ENCODE measurements around the gene ESRP2.
A peak's percentile ranks its signal among the peaks of the same experiment; 100 is the strongest.

The ESRP2 gene

DNA sequence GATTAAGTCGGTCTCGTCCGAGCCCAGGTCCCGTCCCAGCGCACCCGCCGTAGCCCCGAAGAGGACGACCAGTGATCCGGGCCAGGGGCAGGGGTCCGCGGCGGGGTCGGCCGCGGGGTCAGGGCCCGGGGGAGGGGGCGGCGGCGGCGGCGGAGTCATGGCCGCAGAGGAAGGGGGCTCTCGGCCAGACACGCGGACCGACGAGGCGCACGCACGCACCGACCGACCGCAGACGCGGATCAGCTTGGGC lies at the start of gene ESRP2:
ESRP2 (minus strand) TSS at position 241 of the 250 bp plus-strand sequence; CDS start at position 159, 82 bp downstream.
- DNase-seq, result no peak

DNA sequence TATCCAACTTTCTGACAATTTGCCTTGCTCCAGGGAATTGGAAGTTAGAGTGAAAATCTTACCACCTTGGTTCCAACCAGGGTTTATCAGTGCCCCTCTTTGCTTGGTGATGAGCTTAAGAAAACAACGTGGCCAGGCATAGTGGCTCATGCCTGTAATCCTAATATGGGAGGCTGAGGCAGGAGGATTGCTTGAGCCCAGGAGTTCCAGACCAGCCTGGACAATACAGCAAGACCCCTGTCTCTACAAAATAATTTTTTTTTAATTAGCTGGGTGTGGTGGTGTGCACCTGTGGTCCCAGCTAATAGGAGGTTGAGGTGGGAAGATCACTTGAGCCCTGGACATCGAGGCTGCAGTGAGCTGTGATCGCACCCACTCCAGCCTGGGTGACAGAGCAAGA lies 49.8 kb upstream of the ESRP2 start:
- no peak for DNase-seq

DNA sequence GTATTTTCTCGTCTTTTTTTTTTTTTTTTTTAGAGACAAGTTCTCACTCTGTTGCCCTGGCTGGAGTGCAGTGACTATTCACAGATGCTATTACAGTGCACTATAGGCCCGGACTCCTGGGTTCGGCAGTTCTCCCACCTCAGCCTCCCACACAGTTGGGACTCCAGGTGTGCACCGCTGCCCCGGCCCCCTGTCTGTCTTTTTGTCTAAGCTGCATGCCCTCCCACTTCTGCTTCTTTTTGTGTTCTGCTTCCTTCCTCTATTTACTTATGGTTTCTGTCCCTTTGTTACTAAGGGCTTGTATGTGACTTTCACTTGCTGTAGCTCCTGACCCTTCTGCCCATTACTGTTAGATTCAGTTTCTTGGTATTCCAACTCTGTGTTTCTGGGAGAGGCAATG lies 48.9 kb upstream of the ESRP2 start:
- no peak for DNase-seq

GRCh38 chr16:68283801-68284598 lies 48.1 kb upstream of the ESRP2 start:
- no peak for DNase-seq

DNA sequence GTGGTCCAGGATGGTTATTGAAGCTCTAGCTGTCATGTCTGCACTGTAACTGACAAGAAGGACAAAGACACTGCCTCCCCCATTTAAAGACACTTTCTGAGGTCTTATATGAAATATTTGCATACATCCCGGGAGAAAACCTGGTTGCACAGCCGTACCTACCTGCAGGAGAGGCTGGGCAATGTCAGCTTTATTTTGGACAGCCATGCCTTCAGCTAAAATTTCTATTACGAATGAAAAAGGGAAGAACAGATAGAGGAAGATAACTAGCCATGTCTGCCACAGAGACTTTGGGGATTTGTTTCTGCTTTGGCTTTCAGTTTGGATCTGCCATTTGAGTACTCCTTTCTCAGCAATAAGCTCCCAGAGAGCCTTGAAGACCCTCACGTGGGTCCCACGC lies 47.4 kb upstream of the ESRP2 start:
- DNase-seq, result no peak

DNA sequence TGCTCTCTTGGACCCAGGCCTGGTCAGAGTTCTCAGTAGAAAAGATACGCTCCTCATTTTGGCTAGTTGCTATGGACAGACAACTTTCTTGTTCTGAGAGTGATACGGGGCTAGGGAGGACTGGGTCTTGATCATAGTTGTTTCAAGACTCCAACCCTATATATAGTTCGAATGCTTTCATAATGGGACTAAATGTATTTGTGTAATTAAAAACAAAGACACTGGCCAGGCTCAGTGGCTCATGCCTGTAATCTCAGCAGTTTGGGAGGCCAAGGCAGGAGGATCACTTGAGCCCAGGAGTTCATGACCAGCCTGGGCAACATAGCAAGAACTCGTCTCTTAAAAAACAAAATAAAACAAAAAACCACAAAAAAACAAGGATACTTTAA lies 46.1 kb upstream of the ESRP2 start:
- DNase-seq, result no peak

GRCh38 chr16:68281368-68282063 lies 45.6 kb upstream of the ESRP2 start:
- DNase-seq, result no peak

- no peak for DNase-seq
Observed at GRCh38 chr16:68279726-68280558, 44.0 kb upstream of the ESRP2 start.

GRCh38 chr16:68276223-68276622 lies 40.3 kb upstream of the ESRP2 start:
- no peak for DNase-seq

GRCh38 chr16:68275611-68276191 lies 39.8 kb upstream of the ESRP2 start:
- DNase-seq, result peak; percentile 85

- no peak for DNase-seq
Observed at GRCh38 chr16:68274441-68274840, 38.5 kb upstream of the ESRP2 start.

GRCh38 chr16:68273896-68274295 lies 38.0 kb upstream of the ESRP2 start:
- DNase-seq, result no peak

GRCh38 chr16:68273459-68273858 lies 37.5 kb upstream of the ESRP2 start:
- DNase-seq, result no peak

- DNase-seq, result peak; percentile 86
Observed at GRCh38 chr16:68272507-68273209, 36.7 kb upstream of the ESRP2 start.

DNA sequence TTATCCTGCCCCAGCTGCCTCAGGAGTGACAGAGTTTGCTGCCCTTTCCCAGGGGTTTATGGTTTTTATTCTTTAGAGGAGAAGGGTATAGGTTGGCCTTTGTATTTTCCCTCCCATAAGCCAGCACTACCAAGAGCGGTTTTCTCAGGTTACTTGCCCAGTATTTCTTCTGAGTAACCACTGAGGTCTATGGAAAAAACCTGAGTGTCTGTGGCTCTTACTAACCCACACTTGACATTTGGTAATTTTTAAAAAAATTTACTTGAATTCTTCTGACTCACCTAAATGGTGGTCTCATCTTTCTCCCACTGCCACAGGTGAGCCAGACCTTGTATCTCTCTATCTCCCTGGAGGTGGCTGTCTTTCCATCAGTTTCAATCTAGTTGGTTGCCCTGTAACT lies 34.4 kb upstream of the ESRP2 start:
- no peak for DNase-seq

- DNase-seq, result no peak
Observed at GRCh38 chr16:68269793-68270192, 33.9 kb upstream of the ESRP2 start.

GRCh38 chr16:68267612-68268405 lies 31.9 kb upstream of the ESRP2 start:
- DNase-seq, result peak; percentile 93

DNA sequence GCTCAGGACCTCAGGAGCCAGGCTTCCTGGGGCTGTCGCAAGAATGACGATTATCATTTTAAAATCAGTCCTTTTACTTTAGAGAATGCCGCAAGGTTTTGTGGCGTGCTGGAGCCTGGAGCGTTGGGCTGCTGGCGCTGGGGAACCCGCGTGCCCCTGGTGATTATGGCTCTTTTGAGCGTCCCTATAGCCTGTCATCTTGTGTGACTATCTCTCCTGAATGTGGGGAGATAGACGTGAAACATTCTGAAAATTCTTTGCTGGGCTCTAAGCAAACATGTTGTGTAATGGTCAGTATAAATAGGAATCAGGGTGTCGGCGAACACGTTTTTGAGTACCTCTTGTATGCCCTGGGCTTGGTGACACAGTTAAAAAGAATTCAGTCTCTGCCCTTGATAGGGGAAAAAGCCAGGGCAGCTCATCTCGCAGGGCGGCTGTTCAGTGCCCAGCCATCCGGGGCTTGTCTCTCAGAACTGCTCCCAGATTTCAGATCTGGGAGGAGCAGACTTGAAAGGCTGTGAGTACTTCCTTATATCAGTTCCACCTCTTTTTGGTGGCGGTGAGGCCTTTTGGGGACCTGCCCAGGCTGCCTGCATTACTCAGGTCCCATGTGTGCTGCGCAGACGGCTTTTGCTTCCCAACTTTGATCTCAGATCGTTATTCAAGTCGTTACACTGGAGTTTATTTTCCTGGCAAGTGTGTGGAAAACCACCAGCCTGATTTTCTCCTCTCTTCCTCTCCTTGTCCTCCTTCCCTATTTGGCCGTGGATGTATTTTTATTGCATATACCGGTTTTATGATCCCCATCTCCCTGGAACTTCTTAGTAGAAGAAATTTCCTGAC lies 29.4 kb upstream of the ESRP2 start:
- peak; percentile 12 for DNase-seq

DNA sequence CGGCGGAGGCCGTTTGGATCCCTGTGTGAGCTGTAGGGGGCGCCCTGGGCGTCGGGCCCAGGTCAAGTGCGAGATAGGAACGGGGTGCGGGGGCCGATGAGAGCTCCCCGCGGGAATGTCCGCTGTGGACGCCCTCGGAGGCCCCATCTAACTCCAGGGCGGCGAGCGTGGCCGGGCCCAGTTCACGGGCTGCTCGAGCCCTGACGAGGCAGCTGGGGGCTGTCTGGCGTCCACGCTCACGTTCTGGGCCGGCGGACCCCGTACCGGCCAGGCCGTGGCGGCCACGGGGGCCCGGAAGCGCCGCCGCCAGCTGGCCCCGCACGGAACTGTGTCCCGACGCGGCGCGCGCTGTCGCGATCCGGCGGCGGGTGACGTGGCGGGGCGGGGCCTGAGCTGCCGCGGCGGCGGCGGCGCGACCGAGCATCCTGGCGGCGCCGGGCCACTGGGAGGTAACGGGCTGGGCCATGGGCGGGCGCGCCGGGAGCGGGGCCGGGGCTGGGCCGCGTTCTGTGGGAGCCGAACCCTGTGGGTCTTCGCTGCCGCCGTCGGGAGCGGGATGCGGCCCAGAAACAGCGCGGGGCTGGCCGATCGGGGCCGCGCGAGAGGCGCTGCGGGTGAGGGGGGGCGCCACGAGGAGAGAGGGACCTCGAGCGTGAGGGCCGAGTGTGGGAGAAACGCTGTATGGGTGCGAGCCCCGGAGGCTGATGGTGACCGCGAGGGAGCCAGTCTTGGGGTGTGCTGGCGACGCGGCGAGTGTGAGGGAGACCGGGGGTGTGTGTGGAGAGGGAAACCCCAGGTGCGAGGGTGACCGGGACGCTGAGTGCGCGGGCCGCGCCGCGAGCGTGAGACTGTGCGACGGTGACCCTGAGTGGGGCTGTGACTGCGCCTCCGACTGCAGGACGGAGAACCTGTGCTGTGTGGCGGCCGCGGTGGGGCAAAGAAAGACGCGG lies 28.5 kb upstream of the ESRP2 start, which contains the start of gene SLC7A6:
SLC7A6 (plus strand) TSS at position 399 of the 950 bp plus-strand sequence. CDS start 10,201 bp downstream, outside the sequence.
- peak; percentile 59 for DNase-seq

Data from NCI-H2171 (cell line).